Activated B cell treated with CpG ODN at 0.5 μM for 24 hours (primary cell): ENCODE data around the gene OR10H2. TPM values are rescaled to one million over a fixed set of nuclear protein-coding genes. Genes with fewer than 3 reads are reported as not detected.

ENCODE experiments used
- ATAC-seq: fragments of 200-7000 bp; cut with Tn5 transposase; one replicate; pipeline ENCODE4 v1.10.0; 2021; ENCODE audit warnings: low read depth, mild to moderate bottlenecking, moderate library complexity
- CTCF ChIA-PET: fragments of 350-600 bp; sonication (Branson Sonifier 250); formaldehyde crosslinking; loops from one replicate; lab custom pipeline; 2021; ENCODE audit warnings: antibody characterized with exemption; lab: Charles Lee
- POLR2A ChIA-PET: fragments of 350-600 bp; sonication (Branson Sonifier 250); formaldehyde crosslinking; loops from one replicate; lab custom pipeline; 2021; ENCODE audit warnings: antibody characterized with exemption; lab: Charles Lee
- DNase-seq: peaks from one replicate; pipeline ENCODE4 v3.0.0; 2022
- H3K27ac Mint-ChIP-seq: one replicate; pipeline ENCODE4 v1.8.0; 2020; ENCODE audit warnings: mixed read lengths
- H3K27me3 Mint-ChIP-seq: one replicate; pipeline ENCODE4 v1.8.0; 2021; ENCODE audit warnings: mixed read lengths
- H3K36me3 Mint-ChIP-seq: one replicate; pipeline ENCODE4 v1.8.0; 2021; ENCODE audit warnings: low read depth, mixed read lengths
- H3K4me1 Mint-ChIP-seq: one replicate; pipeline ENCODE4 v1.8.0; 2021; ENCODE audit warnings: mixed read lengths
- H3K4me3 Mint-ChIP-seq: one replicate; pipeline ENCODE4 v1.8.0; 2020; ENCODE audit warnings: mild to moderate bottlenecking, mixed read lengths
- H3K9me3 Mint-ChIP-seq: one replicate; pipeline ENCODE4 v1.8.0; 2020; ENCODE audit warnings: mixed read lengths
- intact Hi-C: fragments of 100-400 bp; cut with micrococcal nuclease; formaldehyde crosslinking; loops from one replicate; pipeline ENCODE4 v1.15.1; 2024
- total RNA-seq: library from RNA; stranded (reverse); gene quantifications from 2 replicates; pipeline ENCODE4 v1.2.3, GENCODE V29; 2022
- TF ChIP-seq, protein P1 (sequence below): fragments of 200-600 bp; IDR thresholded peaks from one replicate; pipeline ENCODE4 v1.8.0; 2022; ENCODE audit warnings: antibody characterized with exemption, mild to moderate bottlenecking

The OR10H2 gene
- total RNA-seq, 1 donor from 2014 or later = not detected

- TF ChIP-seq, protein P1, sequence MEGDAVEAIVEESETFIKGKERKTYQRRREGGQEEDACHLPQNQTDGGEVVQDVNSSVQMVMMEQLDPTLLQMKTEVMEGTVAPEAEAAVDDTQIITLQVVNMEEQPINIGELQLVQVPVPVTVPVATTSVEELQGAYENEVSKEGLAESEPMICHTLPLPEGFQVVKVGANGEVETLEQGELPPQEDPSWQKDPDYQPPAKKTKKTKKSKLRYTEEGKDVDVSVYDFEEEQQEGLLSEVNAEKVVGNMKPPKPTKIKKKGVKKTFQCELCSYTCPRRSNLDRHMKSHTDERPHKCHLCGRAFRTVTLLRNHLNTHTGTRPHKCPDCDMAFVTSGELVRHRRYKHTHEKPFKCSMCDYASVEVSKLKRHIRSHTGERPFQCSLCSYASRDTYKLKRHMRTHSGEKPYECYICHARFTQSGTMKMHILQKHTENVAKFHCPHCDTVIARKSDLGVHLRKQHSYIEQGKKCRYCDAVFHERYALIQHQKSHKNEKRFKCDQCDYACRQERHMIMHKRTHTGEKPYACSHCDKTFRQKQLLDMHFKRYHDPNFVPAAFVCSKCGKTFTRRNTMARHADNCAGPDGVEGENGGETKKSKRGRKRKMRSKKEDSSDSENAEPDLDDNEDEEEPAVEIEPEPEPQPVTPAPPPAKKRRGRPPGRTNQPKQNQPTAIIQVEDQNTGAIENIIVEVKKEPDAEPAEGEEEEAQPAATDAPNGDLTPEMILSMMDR = no peak
- Mint-ChIP-seq H3K27ac (no peak overlapping the region), H3K36me3 (no peaks in the 10 kb centered on the region), H3K4me1 (no peaks in the 10 kb centered on the region), H3K9me3 (no peaks in the 10 kb centered on the region), H3K27me3 (peaks cover 27% of the 10 kb centered on the region), H3K4me3 (no peak overlapping the region)
- CTCF ChIA-PET = interaction anchor here (0.6 kb wide), 1 partner anchor 979 kb away, joined by 3 read pairs; no protein-coding TSS in a partner anchor
- ATAC-seq (no peak), DNase-seq (no peak)
- intact Hi-C loops = no loop called here
- POLR2A ChIA-PET = no interaction called here
These were observed 49.5 kb downstream of the OR10H2 start for GRCh38 chr19:15776991-15777970.

Other genes with a start within 250 kb of the OR10H2 start
- gene PGLYRP2, start 248.5 kb upstream of the OR10H2 start, total RNA-seq = not detected in 2 replicates
- not detected in 2 replicates for gene CYP4F22, start 219.5 kb upstream of the OR10H2 start, total RNA-seq
- gene CYP4F8, start 112.8 kb upstream of the OR10H2 start, total RNA-seq = not detected in 2 replicates
- gene CYP4F3, start 87.1 kb upstream of the OR10H2 start, total RNA-seq = not detected in 2 replicates
- not detected in 2 replicates for gene CYP4F12, start 54.9 kb upstream of the OR10H2 start, total RNA-seq
- gene OR10H3, start 10.0 kb downstream of the OR10H2 start, total RNA-seq = not detected in 2 replicates
- not detected in 2 replicates for gene OR10H5, start 59.6 kb downstream of the OR10H2 start, total RNA-seq
- 0.05 TPM in 1 of 2 replicates, not detected in the other for gene OR10H1, start 87.6 kb downstream of the OR10H2 start, total RNA-seq
- not detected in 2 replicates for gene CYP4F2, start 170.1 kb downstream of the OR10H2 start, total RNA-seq
- not detected in 2 replicates for gene CYP4F11, start 206.5 kb downstream of the OR10H2 start, total RNA-seq
- not detected in 2 replicates for gene OR10H4, start 221.0 kb downstream of the OR10H2 start, total RNA-seq